Activated CD8-positive, alpha-beta T cell treated with anti-CD3 and anti-CD28 coated beads for 36 hours (primary cell): Measurements from ENCODE around the gene NNT. TPM values are rescaled to one million over a fixed set of nuclear protein-coding genes. Genes with fewer than 3 reads are reported as not detected.

ENCODE experiments used
- ATAC-seq: fragments of 200-7000 bp; cut with Tn5 transposase; one replicate; pipeline ENCODE4 v1.10.0; 2021; ENCODE audit warnings: mild to moderate bottlenecking, moderate library complexity
- CTCF ChIA-PET: fragments of 350-600 bp; sonication (Branson Sonifier 250); formaldehyde crosslinking; loops from one replicate; lab custom pipeline; 2021; ENCODE audit warnings: antibody characterized with exemption; lab: Charles Lee
- POLR2A ChIA-PET: fragments of 350-600 bp; sonication (Branson Sonifier 250); formaldehyde crosslinking; loops from one replicate; lab custom pipeline; 2021; ENCODE audit warnings: antibody characterized with exemption; lab: Charles Lee
- DNase-seq: peaks from one replicate; pipeline ENCODE4 v3.0.0-alpha.2; 2020
- H3K27ac Mint-ChIP-seq: one replicate; pipeline ENCODE4 v1.8.0; 2021; ENCODE audit warnings: mild to moderate bottlenecking, mixed read lengths
- H3K27me3 Mint-ChIP-seq: one replicate; pipeline ENCODE4 v1.8.0; 2021; ENCODE audit warnings: mixed read lengths
- H3K36me3 Mint-ChIP-seq: one replicate; pipeline ENCODE4 v1.8.0; 2021; ENCODE audit warnings: low read depth, mixed read lengths
- H3K4me1 Mint-ChIP-seq: one replicate; pipeline ENCODE4 v1.8.0; 2021; ENCODE audit warnings: low read depth, mixed read lengths
- H3K4me3 Mint-ChIP-seq: one replicate; pipeline ENCODE4 v1.8.0; 2021; ENCODE audit warnings: mild to moderate bottlenecking, moderate library complexity, mixed read lengths
- H3K9me3 Mint-ChIP-seq: one replicate; pipeline ENCODE4 v1.8.0; 2021; ENCODE audit warnings: mixed read lengths
- CTCF ChIP-seq: fragments of 200-600 bp; IDR thresholded peaks from one replicate; pipeline ENCODE4 v1.8.0; 2022; ENCODE audit warnings: antibody characterized with exemption, mild to moderate bottlenecking
- intact Hi-C: fragments of 100-400 bp; cut with micrococcal nuclease; formaldehyde crosslinking; loops from one replicate; pipeline ENCODE4 v1.10.0; 2022
- total RNA-seq, 2 experiments: library from RNA; stranded (reverse); gene quantifications; one replicate each; pipeline ENCODE4 v1.2.3, GENCODE V29; 2021

The NNT gene
- total RNA-seq, 2 experiments from 2014 or later: 72.0 to 78.4 TPM

- H3K4me3 Mint-ChIP-seq: no peak overlapping the region
- no peak overlapping the region for H3K27ac Mint-ChIP-seq
- ATAC-seq: no peak
- ChIA-PET CTCF (interaction anchor here (8.0 kb wide), 1 partner anchor 12 kb away, joined by 41 read pairs; no protein-coding TSS in a partner anchor), POLR2A (no interaction called here)
- no peaks in the 10 kb centered on the region for H3K9me3 Mint-ChIP-seq
- intact Hi-C loops: no loop called here
- H3K36me3 Mint-ChIP-seq: peaks cover 13% of the 10 kb centered on the region
- peaks cover 5% of the 10 kb centered on the region for H3K4me1 Mint-ChIP-seq
- H3K27me3 Mint-ChIP-seq: no peaks in the 10 kb centered on the region
- TF ChIP-seq CTCF: no peak
- DNase-seq: no peak
These were observed 40.8 kb downstream of the NNT start for GRCh38 chr5:43643750-43644149.

GRCh38 chr5:43646992-43647391 lies 44.0 kb downstream of the NNT start:
- H3K27ac Mint-ChIP-seq: no peak overlapping the region
- H3K4me3 Mint-ChIP-seq: no peak overlapping the region
- ATAC-seq (no peak), DNase-seq (no peak)
- TF ChIP-seq CTCF: no peak
- intact Hi-C loops: no loop called here
- peaks cover 15% of the 10 kb centered on the region for H3K36me3 Mint-ChIP-seq
- CTCF ChIA-PET: interaction anchor here (8.0 kb wide), 1 partner anchor 16 kb away, joined by 41 read pairs; no protein-coding TSS in a partner anchor
- POLR2A ChIA-PET: no interaction called here
- no peaks in the 10 kb centered on the region for H3K9me3 Mint-ChIP-seq
- no peaks in the 10 kb centered on the region for H3K27me3 Mint-ChIP-seq
- H3K4me1 Mint-ChIP-seq: no peaks in the 10 kb centered on the region

- H3K27me3 Mint-ChIP-seq: no peaks in the 10 kb centered on the region
- no peaks in the 10 kb centered on the region for H3K4me1 Mint-ChIP-seq
- intact Hi-C loops: no loop called here
- no peak for DNase-seq
- peaks cover 20% of the 10 kb centered on the region for H3K36me3 Mint-ChIP-seq
- H3K9me3 Mint-ChIP-seq: no peaks in the 10 kb centered on the region
- no peak for ATAC-seq
- TF ChIP-seq CTCF: no peak
- H3K27ac Mint-ChIP-seq: no peak overlapping the region
- POLR2A ChIA-PET: no interaction called here
- H3K4me3 Mint-ChIP-seq: no peak overlapping the region
- CTCF ChIA-PET: interaction anchor here (8.0 kb wide), 1 partner anchor 16 kb away, joined by 41 read pairs; no protein-coding TSS in a partner anchor
These were observed 44.8 kb downstream of the NNT start for GRCh38 chr5:43647789-43648188.

- CTCF ChIA-PET: interaction anchor here (8.0 kb wide), 1 partner anchor 17 kb away, joined by 41 read pairs; no protein-coding TSS in a partner anchor
These were observed 45.6 kb downstream of the NNT start for GRCh38 chr5:43648499-43649124.

More at GRCh38 chr5:43648499-43649124, 45.6 kb downstream of the NNT start:
- Mint-ChIP-seq H3K4me3 (no peak overlapping the region), H3K36me3 (peaks cover 25% of the 10 kb centered on the region), H3K9me3 (no peaks in the 10 kb centered on the region), H3K4me1 (no peaks in the 10 kb centered on the region), H3K27ac (no peak overlapping the region), H3K27me3 (no peaks in the 10 kb centered on the region)
- POLR2A ChIA-PET: no interaction called here
- DNase-seq (no peak), ATAC-seq (no peak)
- no peak for TF ChIP-seq CTCF
- intact Hi-C loops: no loop called here
